HG03439 (cell line): ENCODE measurements around the gene MCC.

ENCODE experiments used
- ATAC-seq: cut with Tn5 transposase; IDR thresholded peaks from one replicate; pipeline ENCODE4 v1.9.1; 2021; ENCODE audit warnings: mild to moderate bottlenecking, moderate library complexity; ENCODE audit not compliant: unreplicated experiment

MCC gene

GRCh38 chr5:113186061-113186460 is 302.2 kb downstream of the MCC start:
- ATAC-seq, result no peak

GRCh38 chr5:113183694-113184093 is 304.6 kb downstream of the MCC start:
- no peak for ATAC-seq

- no peak for ATAC-seq
Measured at GRCh38 chr5:113182658-113183344, 305.5 kb downstream of the MCC start.

GRCh38 chr5:113181853-113182490 is 306.3 kb downstream of the MCC start:
- ATAC-seq, result no peak

- ATAC-seq, result no peak
Measured at GRCh38 chr5:113181409-113181808, 306.8 kb downstream of the MCC start.

GRCh38 chr5:113179156-113179555 is 309.1 kb downstream of the MCC start:
- no peak for ATAC-seq

GRCh38 chr5:113178073-113178779 is 310.0 kb downstream of the MCC start:
- ATAC-seq, result no peak

- no peak for ATAC-seq
Measured at GRCh38 chr5:113177225-113177624, 311.0 kb downstream of the MCC start.

GRCh38 chr5:113176734-113177133 is 311.5 kb downstream of the MCC start:
- ATAC-seq, result no peak

- ATAC-seq, result no peak
Measured at GRCh38 chr5:113176196-113176595, 312.1 kb downstream of the MCC start.

GRCh38 chr5:113172231-113172826 is 315.9 kb downstream of the MCC start:
- ATAC-seq, result no peak

- no peak for ATAC-seq
Measured at GRCh38 chr5:113171520-113171919, 316.7 kb downstream of the MCC start.

GRCh38 chr5:113170707-113171106 is 317.5 kb downstream of the MCC start:
- ATAC-seq, result no peak

GRCh38 chr5:113169720-113170119 is 318.5 kb downstream of the MCC start:
- ATAC-seq, result no peak

- ATAC-seq, result no peak
Measured at GRCh38 chr5:113167985-113168384, 320.3 kb downstream of the MCC start.

GRCh38 chr5:113166852-113167366 is 321.3 kb downstream of the MCC start:
- no peak for ATAC-seq

GRCh38 chr5:113166261-113166660 is 322.0 kb downstream of the MCC start:
- no peak for ATAC-seq

- no peak for ATAC-seq
Measured at GRCh38 chr5:113164021-113164420, 324.2 kb downstream of the MCC start.

- no peak for ATAC-seq
Measured at GRCh38 chr5:113163328-113163727, 324.9 kb downstream of the MCC start.

- ATAC-seq, result no peak
Measured at GRCh38 chr5:113162770-113163169, 325.5 kb downstream of the MCC start.

GRCh38 chr5:113162208-113162607 is 326.0 kb downstream of the MCC start:
- no peak for ATAC-seq
